Endothelial cell (in vitro differentiated cells): ENCODE measurements around the gene CD28. TPM values are rescaled to one million over a fixed set of nuclear protein-coding genes. Genes with fewer than 3 reads are reported as not detected.
A peak's percentile ranks its signal among the peaks of the same experiment; 100 is the strongest.

Source experiments
- DNase-seq: peaks from one replicate; pipeline ENCODE4 v3.0.0; 2021; ENCODE audit warnings: low spot score
- H3K27ac Mint-ChIP-seq: one replicate; pipeline ENCODE4 v1.8.0; 2021; ENCODE audit warnings: mixed read lengths, inconsistent platforms; ENCODE audit not compliant: unreplicated experiment
- H3K27me3 Mint-ChIP-seq: one replicate; pipeline ENCODE4 v1.8.0; 2021; ENCODE audit warnings: mild to moderate bottlenecking, moderate library complexity, mixed read lengths, inconsistent platforms; ENCODE audit not compliant: unreplicated experiment
- H3K36me3 Mint-ChIP-seq: one replicate; pipeline ENCODE4 v1.8.0; 2021; ENCODE audit warnings: mild to moderate bottlenecking, low read depth, mixed read lengths, inconsistent platforms; ENCODE audit not compliant: unreplicated experiment
- H3K4me1 Mint-ChIP-seq: one replicate; pipeline ENCODE4 v1.8.0; 2021; ENCODE audit warnings: mild to moderate bottlenecking, mixed read lengths, inconsistent platforms; ENCODE audit not compliant: unreplicated experiment
- H3K4me3 Mint-ChIP-seq: one replicate; pipeline ENCODE4 v1.8.0; 2021; ENCODE audit warnings: mild to moderate bottlenecking, mixed read lengths, inconsistent platforms; ENCODE audit not compliant: unreplicated experiment
- H3K9me3 Mint-ChIP-seq: one replicate; pipeline ENCODE4 v1.8.0; 2021; ENCODE audit warnings: mixed read lengths, inconsistent platforms; ENCODE audit not compliant: unreplicated experiment
- total RNA-seq: library from RNA; stranded (reverse); fragmentation: NEBNext Ultra II Directional; extraction: Animal tissue kit (Norgen Biotek cat#: 25700); gene quantifications from one replicate; pipeline ENCODE4 v1.2.1, GENCODE V29; 2021; ENCODE audit not compliant: unreplicated experiment
- TF ChIP-seq, protein P1 (sequence below): fragments of 200-600 bp; sonication (generic); IDR thresholded peaks from one replicate; pipeline ENCODE4 v1.5.0; 2021; ENCODE audit warnings: antibody characterized with exemption; ENCODE audit not compliant: unreplicated experiment

The CD28 gene
- total RNA-seq, 1 donor from 2014 or later = not detected

DNA sequence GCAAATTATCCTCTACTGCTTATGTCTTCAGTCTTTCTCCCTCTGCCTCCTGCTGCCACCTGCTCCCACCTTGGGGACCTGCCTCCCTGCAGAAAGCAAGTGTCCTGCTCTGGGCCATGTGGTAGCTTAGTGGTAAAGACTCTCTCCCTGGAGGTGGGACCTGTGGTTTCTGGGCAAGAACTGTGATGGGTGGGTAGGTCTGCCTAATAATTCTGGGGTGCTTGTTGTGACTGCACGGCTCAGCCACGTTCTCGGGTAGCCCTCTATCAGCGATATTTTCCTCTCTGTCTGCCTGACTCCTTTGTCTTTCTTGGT is 16.4 kb upstream of the CD28 start:
- Mint-ChIP-seq H3K36me3 (no peaks in the 10 kb centered on the region), H3K9me3 (no peaks in the 10 kb centered on the region), H3K27me3 (no peaks in the 10 kb centered on the region), H3K27ac (no peak overlapping the region), H3K4me1 (peaks cover 5% of the 10 kb centered on the region), H3K4me3 (no peak overlapping the region)
- DNase-seq = no peak
- TF ChIP-seq, protein P1, sequence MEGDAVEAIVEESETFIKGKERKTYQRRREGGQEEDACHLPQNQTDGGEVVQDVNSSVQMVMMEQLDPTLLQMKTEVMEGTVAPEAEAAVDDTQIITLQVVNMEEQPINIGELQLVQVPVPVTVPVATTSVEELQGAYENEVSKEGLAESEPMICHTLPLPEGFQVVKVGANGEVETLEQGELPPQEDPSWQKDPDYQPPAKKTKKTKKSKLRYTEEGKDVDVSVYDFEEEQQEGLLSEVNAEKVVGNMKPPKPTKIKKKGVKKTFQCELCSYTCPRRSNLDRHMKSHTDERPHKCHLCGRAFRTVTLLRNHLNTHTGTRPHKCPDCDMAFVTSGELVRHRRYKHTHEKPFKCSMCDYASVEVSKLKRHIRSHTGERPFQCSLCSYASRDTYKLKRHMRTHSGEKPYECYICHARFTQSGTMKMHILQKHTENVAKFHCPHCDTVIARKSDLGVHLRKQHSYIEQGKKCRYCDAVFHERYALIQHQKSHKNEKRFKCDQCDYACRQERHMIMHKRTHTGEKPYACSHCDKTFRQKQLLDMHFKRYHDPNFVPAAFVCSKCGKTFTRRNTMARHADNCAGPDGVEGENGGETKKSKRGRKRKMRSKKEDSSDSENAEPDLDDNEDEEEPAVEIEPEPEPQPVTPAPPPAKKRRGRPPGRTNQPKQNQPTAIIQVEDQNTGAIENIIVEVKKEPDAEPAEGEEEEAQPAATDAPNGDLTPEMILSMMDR = no peak

DNA sequence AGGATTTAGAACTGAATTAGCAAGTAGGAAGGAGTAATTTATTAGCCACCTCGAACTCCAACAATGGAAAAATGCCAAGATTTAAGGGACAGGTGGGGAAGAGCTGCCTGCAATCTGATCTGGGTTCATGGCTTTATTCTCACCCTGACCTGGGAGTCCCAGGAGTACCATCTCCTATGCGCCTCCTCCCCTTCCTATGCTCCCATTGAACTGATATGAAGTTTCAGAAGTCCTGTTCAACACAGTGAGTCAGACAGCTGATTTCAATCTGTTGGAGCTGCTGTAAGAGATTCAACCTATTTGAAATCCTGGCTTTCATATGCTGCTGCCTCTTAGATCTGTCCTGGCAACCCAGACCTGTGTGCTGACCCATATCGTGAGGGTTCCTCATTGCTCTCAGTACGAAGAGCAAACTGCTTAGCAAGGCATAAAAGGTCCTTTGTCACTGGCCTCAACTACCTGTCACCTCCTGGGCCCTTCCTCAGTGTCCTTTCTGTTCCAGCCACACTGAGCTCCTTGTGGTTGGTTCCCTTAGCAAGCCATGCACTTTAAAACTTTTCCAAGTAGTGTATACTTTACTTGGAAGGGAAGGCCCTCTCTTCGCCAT is 15.9 kb upstream of the CD28 start:
- Mint-ChIP-seq H3K9me3 (no peaks in the 10 kb centered on the region), H3K36me3 (no peaks in the 10 kb centered on the region), H3K27me3 (no peaks in the 10 kb centered on the region), H3K4me1 (peaks cover 5% of the 10 kb centered on the region), H3K27ac (no peak overlapping the region), H3K4me3 (no peak overlapping the region)
- TF ChIP-seq, protein P1 = no peak
- no peak for DNase-seq

DNA sequence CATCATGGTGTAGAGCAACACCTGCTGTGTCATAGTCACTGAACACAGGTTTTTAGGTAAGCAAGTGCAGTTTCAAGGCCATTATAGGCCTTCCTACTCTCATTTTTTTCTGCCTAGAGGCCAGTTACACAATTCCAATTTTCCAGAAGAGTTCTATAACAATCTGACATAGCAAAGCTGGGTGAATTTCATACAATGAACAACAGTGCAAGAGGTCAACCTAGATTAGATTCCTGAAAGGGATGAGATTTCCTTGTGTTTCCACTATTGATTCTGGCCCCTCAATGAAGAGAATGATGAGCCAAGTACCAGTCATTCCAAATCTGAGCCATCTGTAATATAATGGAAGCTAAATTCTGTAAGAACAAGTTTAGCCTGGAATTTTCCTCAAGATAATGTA is 15.3 kb upstream of the CD28 start:
- peaks cover 5% of the 10 kb centered on the region for H3K4me1 Mint-ChIP-seq
- H3K4me3 Mint-ChIP-seq = no peak overlapping the region
- no peaks in the 10 kb centered on the region for H3K27me3 Mint-ChIP-seq
- no peak for DNase-seq
- H3K27ac Mint-ChIP-seq = no peak overlapping the region
- H3K36me3 Mint-ChIP-seq = no peaks in the 10 kb centered on the region
- TF ChIP-seq, protein P1 = no peak
- no peaks in the 10 kb centered on the region for H3K9me3 Mint-ChIP-seq

DNA sequence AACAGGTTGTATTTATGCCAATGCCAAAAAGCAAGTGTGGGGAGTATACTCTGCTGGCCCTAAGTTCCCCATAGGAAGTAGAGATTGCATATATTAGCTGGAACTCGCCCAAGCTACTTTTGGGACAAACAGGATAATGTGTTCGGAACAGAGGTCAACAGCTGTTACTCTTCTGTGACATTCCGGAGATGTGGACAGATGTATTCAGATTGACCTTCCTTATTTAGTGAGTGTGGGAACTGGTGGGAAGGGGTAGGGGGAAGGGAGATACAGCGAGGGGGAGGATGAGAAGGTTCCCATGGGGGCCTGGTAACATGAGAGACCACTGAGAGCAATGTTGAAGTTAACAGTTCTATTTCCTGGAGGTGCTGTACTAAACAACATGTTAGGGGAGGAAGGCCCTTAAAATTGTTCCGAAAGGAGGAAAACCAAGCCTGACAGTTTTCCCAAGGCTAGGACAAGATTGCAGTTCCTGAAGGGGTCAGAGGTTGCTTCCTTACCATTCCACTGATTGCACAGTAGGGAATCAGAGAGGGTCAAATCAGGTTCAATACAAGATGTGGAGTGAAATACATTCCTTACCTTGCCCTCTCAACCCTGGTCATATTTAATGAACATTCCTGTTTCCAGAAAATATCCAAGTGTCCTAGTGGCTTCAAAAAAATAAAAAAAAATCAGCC is 14.3 kb upstream of the CD28 start:
- Mint-ChIP-seq H3K27ac (peak overlapping the region; percentile 81), H3K9me3 (no peaks in the 10 kb centered on the region), H3K36me3 (no peaks in the 10 kb centered on the region), H3K4me1 (peaks cover 5% of the 10 kb centered on the region), H3K4me3 (no peak overlapping the region), H3K27me3 (no peaks in the 10 kb centered on the region)
- DNase-seq = no peak
- TF ChIP-seq, protein P1 = no peak

DNA sequence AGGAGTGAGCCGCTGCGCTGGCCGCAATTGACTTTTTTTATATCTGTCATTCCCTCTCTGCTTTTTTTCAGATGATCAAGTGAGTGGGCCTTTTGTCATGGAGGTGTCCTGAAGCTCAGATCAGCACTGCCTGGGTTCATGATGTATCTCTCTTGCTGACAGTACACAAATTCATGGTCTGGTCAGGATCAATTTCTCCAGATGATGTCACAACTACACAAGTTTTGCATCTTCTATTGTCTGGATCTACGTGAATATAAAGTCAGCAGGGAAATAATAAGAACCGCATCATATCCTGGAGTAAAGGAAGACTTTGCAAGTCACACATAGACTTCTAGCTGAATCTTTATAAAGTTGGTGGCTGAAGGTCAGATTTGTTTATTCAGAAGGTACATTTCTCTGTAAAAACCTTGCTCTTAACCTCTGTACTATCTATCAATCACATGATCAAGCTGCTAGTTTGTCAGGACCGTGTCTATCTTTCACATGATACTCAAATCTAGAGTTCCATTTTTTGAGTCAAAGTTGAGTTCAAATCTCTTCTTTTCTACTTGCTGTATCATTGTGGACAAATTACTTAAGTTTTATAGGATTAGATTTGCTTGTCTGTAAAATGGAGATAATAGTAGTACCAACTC is 13.1 kb upstream of the CD28 start:
- H3K9me3 Mint-ChIP-seq = no peaks in the 10 kb centered on the region

More for the DNA sequence above, 13.1 kb upstream of the CD28 start:
- Mint-ChIP-seq H3K4me3 (no peak overlapping the region), H3K36me3 (no peaks in the 10 kb centered on the region), H3K27me3 (no peaks in the 10 kb centered on the region), H3K27ac (no peak overlapping the region), H3K4me1 (peaks cover 5% of the 10 kb centered on the region)
- DNase-seq = no peak
- TF ChIP-seq, protein P1 = no peak
